ENCODE results near the gene LYRM7. TPM values are rescaled to one million over a fixed set of nuclear protein-coding genes. Genes with fewer than 3 reads are reported as not detected.

The LYRM7 gene
- total and polyA plus RNA-seq, 4 experiments from 2014 or later: 7.0 to 18.4 (median 14.1) TPM

GRCh38 chr5:131214609-131215227, 44.0 kb downstream of the LYRM7 start:
- Histone ChIP-seq H3K27me3 (ENCODE audit: insufficient read depth, low read length) (no peaks in the 10 kb centered on the region), H3K36me3 (ENCODE audit: insufficient read depth, low read length) (no peaks in the 10 kb centered on the region), H3K9me3 (ENCODE audit: control insufficient read depth in 1 of 2, low read length in 2 of 2) (no peaks in the 10 kb centered on the region), H3K27ac (ENCODE audit: low read depth, low read length) (no peak overlapping the region), H3K4me1 (ENCODE audit: insufficient read depth, low read length) (peaks cover 46% of the 10 kb centered on the region), H3K4me3 (ENCODE audit: low read length in 2 of 2) (no peak overlapping the region)
- Mint-ChIP-seq H3K27ac (peak overlapping the region in 2 of 7 donors; percentile 31 to 50), H3K4me1 (peaks cover 23 to 49% (median 34%) of the 10 kb centered on the region in 4 donors), H3K27me3 (no peaks in the 10 kb centered on the region), H3K9me3 (no peaks in the 10 kb centered on the region), H3K36me3 (peaks cover 0 to 3% of the 10 kb centered on the region in 2 donors), H3K4me3 (peak overlapping the region in 2 of 8 donors; percentile 1 to 12)
- intact Hi-C loops (cut with micrococcal nuclease): no loop called here
- POLR2A ChIA-PET (ENCODE audit: partially characterized antibody): interaction anchor here (0.9 to 2.4 kb wide), 6 partner anchors 7 to 61 kb away, joined by 3 to 18 read pairs (median 5); partner anchors contain the start of gene CDC42SE2
- DNase-seq: no peak
- CTCF ChIA-PET (ENCODE audit: partially characterized antibody): interaction anchor here (1.9 kb wide), 1 partner anchor 11 kb away, joined by 5 read pairs; no protein-coding TSS in a partner anchor

GRCh38 chr5:131217791-131218190, 47.0 kb downstream of the LYRM7 start:
- POLR2A ChIA-PET (ENCODE audit: partially characterized antibody): no interaction called here
- Histone ChIP-seq H3K4me1 (ENCODE audit: insufficient read depth, low read length) (peaks cover 19% of the 10 kb centered on the region), H3K27me3 (ENCODE audit: insufficient read depth, low read length) (no peaks in the 10 kb centered on the region), H3K9me3 (ENCODE audit: control insufficient read depth in 1 of 2, low read length in 2 of 2) (no peaks in the 10 kb centered on the region), H3K36me3 (ENCODE audit: insufficient read depth, low read length) (no peaks in the 10 kb centered on the region), H3K4me3 (ENCODE audit: low read length in 2 of 2) (no peak overlapping the region), H3K27ac (ENCODE audit: low read depth, low read length) (no peak overlapping the region)
- H3K36me3 Mint-ChIP-seq: peaks cover 0 to 3% of the 10 kb centered on the region in 2 donors
- H3K27me3 Mint-ChIP-seq: no peaks in the 10 kb centered on the region
- H3K9me3 Mint-ChIP-seq: no peaks in the 10 kb centered on the region
- CTCF ChIA-PET (ENCODE audit: partially characterized antibody): no interaction called here
- no peak for DNase-seq
- no peak overlapping the region for H3K4me3 Mint-ChIP-seq
- peak overlapping the region in 1 of 7 donors; percentile 57 for H3K27ac Mint-ChIP-seq
- intact Hi-C loops (cut with micrococcal nuclease): no loop called here
- peaks cover 5 to 24% (median 13%) of the 10 kb centered on the region in 4 donors for H3K4me1 Mint-ChIP-seq

- H3K9me3 ChIP-seq (ENCODE audit: control insufficient read depth in 1 of 2, low read length in 2 of 2): no peaks in the 10 kb centered on the region
- peaks cover 0 to 3% of the 10 kb centered on the region in 2 donors for H3K36me3 Mint-ChIP-seq
- intact Hi-C loops (cut with micrococcal nuclease): no loop called here
- H3K4me1 ChIP-seq (ENCODE audit: insufficient read depth, low read length): peaks cover 21% of the 10 kb centered on the region
- no peak overlapping the region for H3K4me3 ChIP-seq (ENCODE audit: low read length in 2 of 2)
- POLR2A ChIA-PET (ENCODE audit: partially characterized antibody): interaction anchor here (0.5 kb wide), 1 partner anchor 79 kb away, joined by 5 read pairs; no protein-coding TSS in a partner anchor
- peaks cover 6 to 24% (median 14%) of the 10 kb centered on the region in 4 donors for H3K4me1 Mint-ChIP-seq
- DNase-seq: no peak
- no peaks in the 10 kb centered on the region for H3K27me3 Mint-ChIP-seq
- CTCF ChIA-PET (ENCODE audit: partially characterized antibody): no interaction called here
- H3K9me3 Mint-ChIP-seq: no peaks in the 10 kb centered on the region
- H3K27ac ChIP-seq (ENCODE audit: low read depth, low read length): no peak overlapping the region
- no peak overlapping the region for H3K4me3 Mint-ChIP-seq
- no peak overlapping the region for H3K27ac Mint-ChIP-seq
- H3K27me3 ChIP-seq (ENCODE audit: insufficient read depth, low read length): no peaks in the 10 kb centered on the region
- no peaks in the 10 kb centered on the region for H3K36me3 ChIP-seq (ENCODE audit: insufficient read depth, low read length)
Observed at GRCh38 chr5:131218392-131218791, 47.6 kb downstream of the LYRM7 start.

GRCh38 chr5:131220566-131220965, 49.8 kb downstream of the LYRM7 start:
- DNase-seq: no peak
- H3K4me3 Mint-ChIP-seq: no peak overlapping the region
- peaks cover 0 to 6% (median 3%) of the 10 kb centered on the region in 4 donors for H3K4me1 Mint-ChIP-seq
- no peak overlapping the region for H3K4me3 ChIP-seq (ENCODE audit: low read length in 2 of 2)
- CTCF ChIA-PET (ENCODE audit: partially characterized antibody): interaction anchor here (1.5 kb wide), 1 partner anchor 11 kb away, joined by 5 read pairs; no protein-coding TSS in a partner anchor
- peaks cover 24% of the 10 kb centered on the region for H3K4me1 ChIP-seq (ENCODE audit: insufficient read depth, low read length)
- H3K9me3 ChIP-seq (ENCODE audit: control insufficient read depth in 1 of 2, low read length in 2 of 2): no peaks in the 10 kb centered on the region
- H3K27ac ChIP-seq (ENCODE audit: low read depth, low read length): no peak overlapping the region
- H3K36me3 Mint-ChIP-seq: peaks cover 0 to 3% of the 10 kb centered on the region in 2 donors
- no peaks in the 10 kb centered on the region for H3K9me3 Mint-ChIP-seq
- no peaks in the 10 kb centered on the region for H3K36me3 ChIP-seq (ENCODE audit: insufficient read depth, low read length)
- POLR2A ChIA-PET (ENCODE audit: partially characterized antibody): no interaction called here
- intact Hi-C loops (cut with micrococcal nuclease): no loop called here
- no peaks in the 10 kb centered on the region for H3K27me3 ChIP-seq (ENCODE audit: insufficient read depth, low read length)
- no peak overlapping the region for H3K27ac Mint-ChIP-seq
- H3K27me3 Mint-ChIP-seq: no peaks in the 10 kb centered on the region

- H3K27me3 ChIP-seq (ENCODE audit: insufficient read depth, low read length): no peaks in the 10 kb centered on the region
- intact Hi-C loops (cut with micrococcal nuclease): no loop called here
- ChIA-PET CTCF (ENCODE audit: partially characterized antibody) (interaction anchor here (0.8 to 1.6 kb wide), 4 partner anchors 12 to 140 kb away, joined by 3 to 7 read pairs (median 4); no protein-coding TSS in a partner anchor), POLR2A (ENCODE audit: partially characterized antibody) (interaction anchor here (0.6 to 1.7 kb wide), 7 partner anchors 12 to 75 kb away, joined by 3 to 8 read pairs (median 4); partner anchors contain the start of gene CDC42SE2)
- no peak overlapping the region for H3K4me3 Mint-ChIP-seq
- H3K36me3 ChIP-seq (ENCODE audit: insufficient read depth, low read length): no peaks in the 10 kb centered on the region
- H3K36me3 Mint-ChIP-seq: peaks cover 0 to 3% of the 10 kb centered on the region in 2 donors
- H3K4me3 ChIP-seq (ENCODE audit: low read length in 2 of 2): no peak overlapping the region
- no peaks in the 10 kb centered on the region for H3K9me3 ChIP-seq (ENCODE audit: control insufficient read depth in 1 of 2, low read length in 2 of 2)
- H3K9me3 Mint-ChIP-seq: no peaks in the 10 kb centered on the region
- no peak overlapping the region for H3K27ac ChIP-seq (ENCODE audit: low read depth, low read length)
- H3K27ac Mint-ChIP-seq: peak overlapping the region in 1 of 7 donors; percentile 9
- H3K27me3 Mint-ChIP-seq: no peaks in the 10 kb centered on the region
- peaks cover 0 to 6% (median 3%) of the 10 kb centered on the region in 4 donors for H3K4me1 Mint-ChIP-seq
- H3K4me1 ChIP-seq (ENCODE audit: insufficient read depth, low read length): peaks cover 25% of the 10 kb centered on the region
- no peak for DNase-seq
Observed at GRCh38 chr5:131221008-131221703, 50.4 kb downstream of the LYRM7 start.

GRCh38 chr5:131221888-131222287, 51.1 kb downstream of the LYRM7 start:
- CTCF ChIA-PET (ENCODE audit: partially characterized antibody): interaction anchor here (0.8 to 1.6 kb wide), 5 partner anchors 13 to 139 kb away, joined by 3 to 7 read pairs (median 4); no protein-coding TSS in a partner anchor
- H3K9me3 ChIP-seq (ENCODE audit: control insufficient read depth in 1 of 2, low read length in 2 of 2): no peaks in the 10 kb centered on the region
- Mint-ChIP-seq H3K4me1 (peaks cover 0 to 6% (median 3%) of the 10 kb centered on the region in 4 donors), H3K27ac (peak overlapping the region in 1 of 7 donors; percentile 48), H3K36me3 (peaks cover 0 to 3% of the 10 kb centered on the region in 2 donors), H3K27me3 (no peaks in the 10 kb centered on the region), H3K4me3 (no peak overlapping the region), H3K9me3 (no peaks in the 10 kb centered on the region)
- no peaks in the 10 kb centered on the region for H3K36me3 ChIP-seq (ENCODE audit: insufficient read depth, low read length)
- no peak for DNase-seq
- POLR2A ChIA-PET (ENCODE audit: partially characterized antibody): interaction anchor here (1.0 to 1.7 kb wide), 7 partner anchors 8 to 58 kb away, joined by 3 to 8 read pairs (median 4); partner anchors contain the start of gene CDC42SE2
- H3K27me3 ChIP-seq (ENCODE audit: insufficient read depth, low read length): no peaks in the 10 kb centered on the region
- H3K27ac ChIP-seq (ENCODE audit: low read depth, low read length): no peak overlapping the region
- H3K4me1 ChIP-seq (ENCODE audit: insufficient read depth, low read length): peaks cover 25% of the 10 kb centered on the region
- intact Hi-C loops (cut with micrococcal nuclease): no loop called here
- H3K4me3 ChIP-seq (ENCODE audit: low read length in 2 of 2): no peak overlapping the region

- Mint-ChIP-seq H3K27me3 (no peaks in the 10 kb centered on the region), H3K9me3 (no peaks in the 10 kb centered on the region), H3K27ac (peak overlapping the region in 3 of 7 donors; percentile 8 to 30 (median 19)), H3K4me1 (peaks cover 0 to 6% (median 2%) of the 10 kb centered on the region in 4 donors), H3K36me3 (no peaks in the 10 kb centered on the region), H3K4me3 (no peak overlapping the region)
- H3K36me3 ChIP-seq (ENCODE audit: insufficient read depth, low read length): no peaks in the 10 kb centered on the region
- H3K4me1 ChIP-seq (ENCODE audit: insufficient read depth, low read length): peaks cover 25% of the 10 kb centered on the region
- ChIA-PET CTCF (ENCODE audit: partially characterized antibody) (interaction anchor here (1.3 to 1.4 kb wide), 2 partner anchors 15 to 30 kb away, joined by 3 to 4 read pairs; no protein-coding TSS in a partner anchor), POLR2A (ENCODE audit: partially characterized antibody) (interaction anchor here (0.7 to 1.7 kb wide), 5 partner anchors 9 to 30 kb away, joined by 3 to 7 read pairs (median 4); no protein-coding TSS in a partner anchor)
- no peaks in the 10 kb centered on the region for H3K9me3 ChIP-seq (ENCODE audit: control insufficient read depth in 1 of 2, low read length in 2 of 2)
- no peaks in the 10 kb centered on the region for H3K27me3 ChIP-seq (ENCODE audit: insufficient read depth, low read length)
- H3K4me3 ChIP-seq (ENCODE audit: low read length in 2 of 2): no peak overlapping the region
- no peak for DNase-seq
- intact Hi-C loops (cut with micrococcal nuclease): no loop called here
- H3K27ac ChIP-seq (ENCODE audit: low read depth, low read length): no peak overlapping the region
Observed at GRCh38 chr5:131222731-131223130, 52.0 kb downstream of the LYRM7 start.
